Esophagus squamous epithelium (tissue), 5 donors: Measurements from ENCODE around the gene CTPS1. TPM values are rescaled to one million over a fixed set of nuclear protein-coding genes. Genes with fewer than 3 reads are reported as not detected.

ENCODE experiments used
- DNase-seq: peaks from one replicate; lab custom pipeline; 2025; lab: John Stamatoyannopoulos, UW
- H3K27ac ChIP-seq, 4 donors: fragments of 200-600 bp; sonication (generic); one replicate each; pipeline ENCODE4 v1.5.1; 2016 to 2019; ENCODE audit warnings: mild to moderate bottlenecking in 1 of 4
- H3K27me3 ChIP-seq, 4 donors: fragments of 200-600 bp; sonication (generic); 1 replicate in 3 of 4; 2 replicates in 1 of 4; pipeline versions ENCODE4 v1.5.1 to v1.6.0; 2017 to 2021; ENCODE audit warnings: antibody characterized with exemption in 1 of 4
- H3K36me3 ChIP-seq, 3 donors: fragments of 200-600 bp; sonication (generic); one replicate each; pipeline ENCODE4 v1.5.1; 2016 to 2019
- H3K4me1 ChIP-seq, 3 donors: fragments of 200-600 bp; sonication (generic); one replicate each; pipeline ENCODE4 v1.5.1; 2017 to 2019
- H3K4me3 ChIP-seq, 4 donors: fragments of 200-600 bp; sonication (generic); 1 replicate in 3 of 4; 2 replicates in 1 of 4; pipeline ENCODE4 v1.5.1; 2016 to 2019; ENCODE audit warnings: mild to moderate bottlenecking in 2 of 4, moderate library complexity in 1 of 4
- H3K9me3 ChIP-seq, 3 donors: fragments of 200-600 bp; sonication (generic); one replicate each; pipeline ENCODE4 v1.5.1; 2016 to 2019
- CTCF ChIP-seq, 6 experiments: fragments of 450-650 bp in 4 of 6; fragments of 200-600 bp in 2 of 6; sonication (generic) in 2 of 6; IDR thresholded peaks; one replicate each; pipeline ENCODE4 v1.5.1; 2016 to 2019; ENCODE audit warnings: antibody characterized with exemption in 6 of 6, mild to moderate bottlenecking in 4 of 6, moderate library complexity in 4 of 6
- POLR2A ChIP-seq, 4 donors: fragments of 450-650 bp; IDR thresholded peaks; one replicate each; pipeline ENCODE4 v1.6.1; 2017; ENCODE audit warnings: antibody characterized with exemption in 4 of 4, mild to moderate bottlenecking in 4 of 4, moderate library complexity in 3 of 4
- WGBS, 2 donors: methylation state at CpG; one replicate each; pipeline ENCODE4 v1.1.5; 2018; 5-methylcytosine and 5-hydroxymethylcytosine counted together
- intact Hi-C: fragments of 100-400 bp; cut with DNase I; formaldehyde crosslinking; loops from one replicate; pipeline ENCODE4 v1.15.0; 2022
- total RNA-seq, 4 donors: library from RNA; depleted of rRNA; stranded (reverse); fragments of >200 nt; gene quantifications; one replicate each; pipeline ENCODE4 v1.1.0, GENCODE V29; 2016
- donor health status: DM: yes; HTN: yes; CAD: no.

CTPS1 gene
- total RNA-seq, 4 donors from 2014 or later, result 14.6 to 42.8 (median 23.7) TPM

DNA sequence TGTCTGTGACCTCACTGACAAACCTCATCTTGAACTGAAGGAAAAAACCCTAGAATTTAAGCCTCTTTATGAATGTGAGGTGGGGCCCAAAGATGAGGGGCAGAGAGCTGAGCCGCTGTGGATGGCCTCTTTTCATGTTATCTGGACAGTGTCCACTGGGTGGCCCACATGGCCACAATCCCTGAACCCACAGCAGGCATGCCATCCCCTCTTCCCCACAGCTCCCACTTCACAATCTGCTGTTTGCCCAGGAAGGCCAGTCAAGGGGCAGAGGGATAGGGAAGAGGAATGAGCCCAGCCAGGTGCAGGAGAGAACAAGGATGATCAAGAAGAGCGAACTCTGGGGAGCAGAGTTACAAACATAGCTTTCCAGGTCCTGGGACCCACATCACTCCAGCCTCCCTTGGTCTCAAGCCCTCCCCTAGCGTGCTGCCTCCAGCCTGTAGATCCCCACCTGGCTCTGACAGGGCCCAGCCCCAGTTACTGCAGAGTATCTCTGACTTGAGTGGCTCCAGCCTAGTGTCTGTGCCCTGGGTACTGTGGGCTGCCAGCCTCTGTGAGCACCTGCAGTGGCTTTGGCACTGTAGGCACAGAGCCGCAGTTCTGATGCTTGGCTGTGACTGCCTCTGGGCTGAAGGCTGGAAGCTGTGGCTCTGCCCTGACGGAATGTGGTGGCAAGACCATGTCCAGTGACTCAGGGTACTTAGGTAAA is 43.9 kb downstream of the CTPS1 start:
- Histone ChIP-seq H3K4me3 (no peak overlapping the region), H3K36me3 (peaks cover 0 to 48% (median 11%) of the 10 kb centered on the region in 3 donors), H3K27me3 (no peaks in the 10 kb centered on the region), H3K9me3 (no peaks in the 10 kb centered on the region), H3K4me1 (peaks cover 0 to 12% (median 6%) of the 10 kb centered on the region in 3 donors), H3K27ac (no peak overlapping the region)
- no peak for TF ChIP-seq POLR2A (IDR thresholded peaks at IDR 0.05)
- no peak for TF ChIP-seq CTCF (IDR thresholded peaks at IDR 0.05)
- no peak for DNase-seq
- intact Hi-C loops, result no loop called here
- 90 to 93% methylated on average over 3 of the region's 5 CpGs for WGBS, 2 donors

DNA sequence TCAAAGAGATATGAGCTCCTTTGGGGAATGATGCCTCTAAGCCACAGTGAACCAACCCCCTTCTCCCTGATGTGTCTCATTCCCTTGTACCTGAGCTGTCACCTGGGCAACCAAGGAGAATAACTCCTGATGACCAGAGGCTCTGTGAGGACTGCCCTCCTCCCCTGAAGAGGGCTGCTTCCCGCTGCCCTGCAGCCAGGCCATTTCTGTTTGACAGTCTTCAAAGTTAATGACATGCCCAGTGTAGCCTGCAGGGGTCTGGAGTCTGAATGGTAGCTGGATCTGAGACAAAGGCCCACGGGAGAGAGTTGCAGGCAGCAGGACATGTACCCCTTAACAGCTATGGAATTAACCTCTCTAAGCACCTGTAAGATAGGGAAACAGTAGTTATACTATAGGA is 45.5 kb downstream of the CTPS1 start:
- WGBS, 2 donors, result 64 to 75% methylated on average over 1 to 2 of the region's 2 CpGs

DNA sequence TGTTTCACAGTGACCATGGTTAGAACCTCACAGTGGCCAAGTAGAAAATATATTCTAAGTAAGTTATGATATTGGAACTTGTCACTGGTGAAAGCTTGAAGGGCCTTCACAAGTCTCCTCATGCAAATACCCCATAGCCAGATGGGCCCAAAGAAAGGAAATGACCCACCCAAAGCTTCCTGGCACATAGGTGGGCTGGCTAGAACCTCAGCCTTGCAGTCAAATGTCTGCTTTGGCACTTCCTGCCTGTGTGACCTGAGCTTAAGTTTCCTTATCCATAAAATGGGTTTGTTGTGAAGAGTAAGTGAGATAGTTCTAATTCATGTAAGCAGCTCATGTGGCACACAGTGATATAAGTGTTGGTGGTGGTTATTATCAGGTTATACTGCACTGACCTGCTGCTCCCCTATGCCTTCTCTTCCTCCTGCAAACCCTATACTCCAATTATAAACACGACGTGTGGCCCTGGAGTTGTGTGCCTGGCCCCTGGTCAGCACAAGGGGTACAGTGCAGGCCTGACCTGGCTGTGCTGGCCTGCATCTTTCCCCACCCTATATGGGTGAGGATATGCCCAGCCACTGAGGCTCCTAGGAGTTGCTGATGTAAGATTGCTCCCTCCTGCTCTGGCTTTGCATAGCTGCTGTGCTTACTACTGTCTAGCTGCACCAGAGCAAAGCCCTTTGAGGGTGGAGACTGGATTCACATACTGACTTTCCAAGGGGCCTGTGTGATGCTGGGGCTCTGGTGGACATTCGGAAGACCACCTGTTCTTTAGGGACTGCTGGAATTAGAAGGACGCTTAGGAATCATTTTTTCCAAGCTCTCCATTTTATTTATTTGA is 46.7 kb downstream of the CTPS1 start:
- Histone ChIP-seq H3K36me3 (peaks cover 0 to 66% (median 13%) of the 10 kb centered on the region in 3 donors), H3K4me1 (peaks cover 0 to 12% (median 6%) of the 10 kb centered on the region in 3 donors), H3K9me3 (no peaks in the 10 kb centered on the region), H3K4me3 (no peak overlapping the region), H3K27me3 (no peaks in the 10 kb centered on the region), H3K27ac (no peak overlapping the region)
- TF ChIP-seq POLR2A (IDR thresholded peaks at IDR 0.05) (no peak), CTCF (IDR thresholded peaks at IDR 0.05) (no peak)
- intact Hi-C loops, result no loop called here
- WGBS, 2 donors, result 86 to 88% methylated on average over 2 of the region's 4 CpGs
- DNase-seq, result no peak

More for the DNA sequence above, 45.5 kb downstream of the CTPS1 start:
- H3K36me3 ChIP-seq, result peaks cover 0 to 54% (median 13%) of the 10 kb centered on the region in 3 donors
- no peaks in the 10 kb centered on the region for H3K27me3 ChIP-seq
- H3K4me3 ChIP-seq, result no peak overlapping the region
- DNase-seq, result no peak
- intact Hi-C loops, result no loop called here
- no peak overlapping the region for H3K27ac ChIP-seq
- H3K9me3 ChIP-seq, result no peaks in the 10 kb centered on the region
- H3K4me1 ChIP-seq, result peaks cover 0 to 12% (median 6%) of the 10 kb centered on the region in 3 donors
- no peak for TF ChIP-seq POLR2A (IDR thresholded peaks at IDR 0.05)
- no peak for TF ChIP-seq CTCF (IDR thresholded peaks at IDR 0.05)

DNA sequence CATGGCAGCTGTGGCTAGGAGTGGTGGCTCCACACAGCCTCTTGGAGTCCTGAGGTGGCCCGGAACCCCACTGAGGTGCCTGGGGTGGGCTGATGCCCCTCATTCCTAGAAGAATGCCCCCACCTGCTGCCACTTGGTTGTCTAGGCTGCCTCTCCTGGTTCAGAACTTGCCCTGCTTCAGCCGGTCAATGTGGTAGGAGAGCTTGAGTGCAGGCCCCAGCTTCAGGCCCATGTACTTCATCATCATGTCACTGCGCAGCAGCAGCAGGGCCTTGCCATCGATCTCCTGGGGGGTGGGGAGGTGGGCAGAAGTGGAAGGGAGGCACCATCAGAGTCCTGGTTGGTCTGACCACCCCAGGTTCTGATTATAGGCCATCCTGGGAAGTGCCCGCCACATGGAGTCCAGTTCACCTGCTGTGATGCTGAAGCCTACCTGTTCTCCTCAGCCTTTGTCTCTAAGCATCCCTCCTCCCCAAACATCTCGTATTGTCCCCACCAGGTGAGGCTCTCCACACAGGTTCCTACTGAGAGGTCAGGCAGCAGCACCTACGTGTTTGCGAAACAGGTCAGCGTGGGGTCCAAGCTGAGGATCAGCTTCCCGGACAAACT is 48.6 kb downstream of the CTPS1 start:
- Histone ChIP-seq H3K27ac (no peak overlapping the region), H3K4me3 (no peak overlapping the region), H3K4me1 (no peaks in the 10 kb centered on the region), H3K27me3 (no peaks in the 10 kb centered on the region), H3K36me3 (peaks cover 0 to 85% (median 13%) of the 10 kb centered on the region in 3 donors), H3K9me3 (no peaks in the 10 kb centered on the region)
- DNase-seq, result no peak
- 93 to 96% methylated on average over 3 to 6 of the region's 10 CpGs for WGBS, 2 donors
- TF ChIP-seq CTCF (IDR thresholded peaks at IDR 0.05) (no peak), POLR2A (IDR thresholded peaks at IDR 0.05) (no peak)
- intact Hi-C loops, result no loop called here
